Peyer's patch (tissue), 4 donors: ENCODE data around the gene TMEM270.

Experiments used
- CTCF ChIP-seq, 6 experiments: fragments of 450-650 bp in 4 of 6; fragments of 200-600 bp in 2 of 6; sonication (generic) in 1 of 6; IDR thresholded peaks; one replicate each; pipeline ENCODE4 v1.5.1; 2017 to 2019; ENCODE audit warnings: antibody characterized with exemption in 6 of 6, mild to moderate bottlenecking in 3 of 6, moderate library complexity in 1 of 6
- POLR2A ChIP-seq, 2 donors: fragments of 450-650 bp; IDR thresholded peaks; one replicate each; pipeline ENCODE4 v1.5.1; 2017; ENCODE audit warnings: antibody characterized with exemption in 2 of 2, mild to moderate bottlenecking in 2 of 2, moderate library complexity in 2 of 2

- TF ChIP-seq CTCF (IDR thresholded peaks at IDR 0.05), result no peak
- no peak for TF ChIP-seq POLR2A (IDR thresholded peaks at IDR 0.05)
These were observed 35.5 kb downstream of the TMEM270 start for GRCh38 chr7:73896454-73896853.
